ENCODE measurements around the gene RAB26.

- TF ChIP-seq RAD21 (IDR thresholded peaks at IDR 0.05) (no peak), GABPA (IDR thresholded peaks at IDR 0.05 in 1 of 2, conservative IDR thresholded peaks at IDR 0.05 in 1 of 2) (no peak), CTCF (IDR thresholded peaks at IDR 0.05; ENCODE audit: low read depth, low read length, missing input control) (no peak), EGR1 (IDR thresholded peaks at IDR 0.05; ENCODE audit: low read depth in 2 of 2) (no peak), RXRA (IDR thresholded peaks at IDR 0.05) (no peak), REST (IDR thresholded peaks at IDR 0.05) (no peak)
These were observed 1.0 kb upstream of the RAB26 start for GRCh38 chr16:2147378-2147777.

All from liver (tissue), 3 donors.